Hematopoietic multipotent progenitor cell treated with erythropoietin and hydrocortisone succinate and interleukin-3 and kit ligand, for 4 days (in vitro differentiated cells): ENCODE measurements around the gene NCDN.
"Not testable (repeated sequence)": the region's sequence is repeated elsewhere in the genome, so short reads cannot be mapped to it uniquely, and the experiment has no call there.

Experiments used
- DNase-seq: peaks from one replicate; pipeline ENCODE4 v3.0.0-alpha.2; 2015

NCDN gene

GRCh38 chr1:35572296-35572695 lies 14.7 kb downstream of the NCDN start:
- DNase-seq, result no peak

GRCh38 chr1:35573198-35574124 lies 15.9 kb downstream of the NCDN start, which contains the start of gene TFAP2E:
TFAP2E (plus strand) TSS chr1:35573314; CDS start chr1:35573578, 264 bp downstream.
- DNase-seq, result peak; percentile 58

- DNase-seq, result no peak
Measured at GRCh38 chr1:35574125-35574654, 16.6 kb downstream of the NCDN start.

- no peak for DNase-seq
Measured at GRCh38 chr1:35574655-35575415, 17.2 kb downstream of the NCDN start.

GRCh38 chr1:35575416-35575958 lies 17.9 kb downstream of the NCDN start:
- no peak for DNase-seq

GRCh38 chr1:35576061-35576765 lies 18.6 kb downstream of the NCDN start:
- DNase-seq, result peak; percentile 50

- DNase-seq, result not testable (repeated sequence)
Measured at GRCh38 chr1:35576766-35577070, 19.1 kb downstream of the NCDN start.

- DNase-seq, result peak; percentile 93
Measured at GRCh38 chr1:35577071-35577998, 19.7 kb downstream of the NCDN start.

- DNase-seq, result no peak
Measured at GRCh38 chr1:35580949-35581388, 23.4 kb downstream of the NCDN start.

- DNase-seq, result not testable (repeated sequence)
Measured at GRCh38 chr1:35581621-35582020, 24.0 kb downstream of the NCDN start.

GRCh38 chr1:35585281-35585680 lies 27.7 kb downstream of the NCDN start:
- no peak for DNase-seq

GRCh38 chr1:35585805-35586204 lies 28.2 kb downstream of the NCDN start:
- DNase-seq, result not testable (repeated sequence)

GRCh38 chr1:35586808-35587207 lies 29.2 kb downstream of the NCDN start:
- DNase-seq, result no peak

- DNase-seq, result no peak
Measured at GRCh38 chr1:35587736-35588135, 30.1 kb downstream of the NCDN start.

GRCh38 chr1:35588197-35588910 lies 30.8 kb downstream of the NCDN start:
- no peak for DNase-seq

- DNase-seq, result no peak
Measured at GRCh38 chr1:35589516-35590427, 32.2 kb downstream of the NCDN start.

GRCh38 chr1:35590476-35591040 lies 33.0 kb downstream of the NCDN start:
- no peak for DNase-seq

GRCh38 chr1:35591211-35591610 lies 33.6 kb downstream of the NCDN start:
- DNase-seq, result no peak
